SK-N-SH treated with all-trans-retinoic acid at 6 μM for 48 hours (cell line): ENCODE data around the gene C2CD4D.

ENCODE experiments used
- ATAC-seq: fragments of 200-7000 bp; cut with Tn5 transposase; 3 replicates; pipeline ENCODE4 v1.9.1; 2020; ENCODE audit warnings: mild to moderate bottlenecking, moderate library complexity
- ARNTL ChIP-seq: fragments of 450-650 bp; formaldehyde crosslinking; IDR thresholded peaks from 2 replicates; pipeline ENCODE4 v1.5.0; 2020; ENCODE audit warnings: low read depth, mild to moderate bottlenecking, moderate library complexity, borderline replicate concordance
- BACH2 ChIP-seq: fragments of 250-450 bp; sonication (Bioruptor Pico); IDR thresholded peaks from 2 replicates; pipeline ENCODE4 v1.9.0; 2021; ENCODE audit warnings: mild to moderate bottlenecking, borderline replicate concordance
- CSDC2 ChIP-seq: fragments of 250-450 bp; sonication (Bioruptor Pico); IDR thresholded peaks from 2 replicates; pipeline ENCODE4 v1.5.0; 2020; ENCODE audit warnings: mild to moderate bottlenecking, moderate library complexity
- ESRRG ChIP-seq: fragments of 250-450 bp; sonication (Bioruptor Pico); IDR thresholded peaks from 2 replicates; pipeline ENCODE4 v1.6.1; 2021; ENCODE audit warnings: mild to moderate bottlenecking
- GLIS3 ChIP-seq: fragments of 250-450 bp; sonication (Bioruptor Pico); IDR thresholded peaks from 2 replicates; pipeline ENCODE4 v1.5.0; 2020; ENCODE audit warnings: mild to moderate bottlenecking, moderate library complexity
- ISL1 ChIP-seq: fragments of 250-450 bp; sonication (Bioruptor Pico); IDR thresholded peaks from 2 replicates; pipeline ENCODE4 v2.1.2; 2022; ENCODE audit warnings: mild to moderate bottlenecking, moderate library complexity
- OSR1 ChIP-seq: fragments of 250-450 bp; sonication (Bioruptor Pico); IDR thresholded peaks from 2 replicates; pipeline ENCODE4 v1.8.0; 2022; ENCODE audit warnings: moderate library complexity, mild to moderate bottlenecking, inconsistent platforms
- PATZ1 ChIP-seq: fragments of 250-450 bp; sonication (Bioruptor Pico); IDR thresholded peaks from 2 replicates; pipeline ENCODE4 v1.8.0; 2020; ENCODE audit warnings: mild to moderate bottlenecking, moderate library complexity, borderline replicate concordance
- RARB ChIP-seq: fragments of 250-450 bp; sonication (Bioruptor Pico); IDR thresholded peaks from 2 replicates; pipeline ENCODE4 v1.8.0; 2021; ENCODE audit warnings: mild to moderate bottlenecking, moderate library complexity
- TCF4 ChIP-seq: fragments of 250-450 bp; sonication (Bioruptor Pico); IDR thresholded peaks from 2 replicates; pipeline ENCODE4 v1.8.0; 2021; ENCODE audit warnings: mild to moderate bottlenecking, moderate library complexity, borderline replicate concordance
- ZC3H10 ChIP-seq: fragments of 250-450 bp; sonication (Bioruptor Pico); IDR thresholded peaks from 2 replicates; pipeline ENCODE4 v1.5.1; 2021; ENCODE audit warnings: mild to moderate bottlenecking, moderate library complexity
- ZFP3 ChIP-seq: fragments of 250-450 bp; sonication (Bioruptor Pico); IDR thresholded peaks from 2 replicates; pipeline ENCODE4 v1.5.0; 2020; ENCODE audit warnings: mild to moderate bottlenecking, moderate library complexity
- ZFP30 ChIP-seq: fragments of 450-650 bp; formaldehyde crosslinking; IDR thresholded peaks from 2 replicates; pipeline ENCODE4 v1.5.0; 2022; ENCODE audit warnings: mild to moderate bottlenecking, moderate library complexity
- ZNF565 ChIP-seq: fragments of 450-650 bp; formaldehyde crosslinking; conservative IDR thresholded peaks from 2 replicates; pipeline ENCODE4 v1.5.0; 2020; ENCODE audit warnings: low read depth, mild to moderate bottlenecking, moderate library complexity
- ZNF70 ChIP-seq: fragments of 450-650 bp; formaldehyde crosslinking; IDR thresholded peaks from 2 replicates; pipeline ENCODE4 v1.5.0; 2020; ENCODE audit warnings: mild to moderate bottlenecking, moderate library complexity
- ZNF8 ChIP-seq: fragments of 450-650 bp; formaldehyde crosslinking; IDR thresholded peaks from 2 replicates; pipeline ENCODE4 v1.5.0; 2020; ENCODE audit warnings: mild to moderate bottlenecking, moderate library complexity
- TF ChIP-seq, protein P1 (sequence below): fragments of 250-450 bp; sonication (Bioruptor Pico); IDR thresholded peaks from 2 replicates; pipeline ENCODE4 v1.5.0; 2020; ENCODE audit warnings: mild to moderate bottlenecking, moderate library complexity
- TF ChIP-seq, protein P2 (sequence below): fragments of 250-450 bp; sonication (Bioruptor Pico); IDR thresholded peaks from 2 replicates; pipeline ENCODE4 v1.8.0; 2021; ENCODE audit warnings: low read depth, mild to moderate bottlenecking, moderate library complexity, borderline replicate concordance
- TF ChIP-seq, protein P3 (sequence below): fragments of 250-450 bp; sonication (Bioruptor Pico); IDR thresholded peaks from 2 replicates; pipeline ENCODE4 v1.5.1; 2020; ENCODE audit warnings: low read depth, mild to moderate bottlenecking, moderate library complexity

Gene C2CD4D

GRCh38 chr1:151862604-151863003 is 23.0 kb upstream of the C2CD4D start:
- no peak for ATAC-seq
- TF ChIP-seq ZFP3 = no peak
- no peak for TF ChIP-seq TCF4 (CRISPR knock-in tag)
- no peak for TF ChIP-seq BACH2 (CRISPR knock-in tag)
- no peak for TF ChIP-seq ZNF70 (CRISPR knock-in tag)

- TF ChIP-seq PATZ1 (CRISPR knock-in tag) (no peak), ZNF70 (CRISPR knock-in tag) (no peak)
- ATAC-seq = no peak
Observed at GRCh38 chr1:151860504-151861187, 21.0 kb upstream of the C2CD4D start.

- TF ChIP-seq ZNF565 (CRISPR knock-in tag) (no peak), RARB (CRISPR knock-in tag) (no peak), ZFP3 (no peak), CSDC2 (no peak), ZNF70 (CRISPR knock-in tag) (no peak), TCF4 (CRISPR knock-in tag) (no peak), ZFP30 (CRISPR knock-in tag) (no peak), OSR1 (no peak), ISL1 (no peak), ESRRG (CRISPR knock-in tag) (no peak), ZC3H10 (CRISPR knock-in tag) (no peak), BACH2 (CRISPR knock-in tag) (no peak), PATZ1 (CRISPR knock-in tag) (no peak), ZNF8 (CRISPR knock-in tag) (no peak), GLIS3 (no peak), ARNTL (CRISPR knock-in tag) (no peak)
- TF ChIP-seq, protein P1, sequence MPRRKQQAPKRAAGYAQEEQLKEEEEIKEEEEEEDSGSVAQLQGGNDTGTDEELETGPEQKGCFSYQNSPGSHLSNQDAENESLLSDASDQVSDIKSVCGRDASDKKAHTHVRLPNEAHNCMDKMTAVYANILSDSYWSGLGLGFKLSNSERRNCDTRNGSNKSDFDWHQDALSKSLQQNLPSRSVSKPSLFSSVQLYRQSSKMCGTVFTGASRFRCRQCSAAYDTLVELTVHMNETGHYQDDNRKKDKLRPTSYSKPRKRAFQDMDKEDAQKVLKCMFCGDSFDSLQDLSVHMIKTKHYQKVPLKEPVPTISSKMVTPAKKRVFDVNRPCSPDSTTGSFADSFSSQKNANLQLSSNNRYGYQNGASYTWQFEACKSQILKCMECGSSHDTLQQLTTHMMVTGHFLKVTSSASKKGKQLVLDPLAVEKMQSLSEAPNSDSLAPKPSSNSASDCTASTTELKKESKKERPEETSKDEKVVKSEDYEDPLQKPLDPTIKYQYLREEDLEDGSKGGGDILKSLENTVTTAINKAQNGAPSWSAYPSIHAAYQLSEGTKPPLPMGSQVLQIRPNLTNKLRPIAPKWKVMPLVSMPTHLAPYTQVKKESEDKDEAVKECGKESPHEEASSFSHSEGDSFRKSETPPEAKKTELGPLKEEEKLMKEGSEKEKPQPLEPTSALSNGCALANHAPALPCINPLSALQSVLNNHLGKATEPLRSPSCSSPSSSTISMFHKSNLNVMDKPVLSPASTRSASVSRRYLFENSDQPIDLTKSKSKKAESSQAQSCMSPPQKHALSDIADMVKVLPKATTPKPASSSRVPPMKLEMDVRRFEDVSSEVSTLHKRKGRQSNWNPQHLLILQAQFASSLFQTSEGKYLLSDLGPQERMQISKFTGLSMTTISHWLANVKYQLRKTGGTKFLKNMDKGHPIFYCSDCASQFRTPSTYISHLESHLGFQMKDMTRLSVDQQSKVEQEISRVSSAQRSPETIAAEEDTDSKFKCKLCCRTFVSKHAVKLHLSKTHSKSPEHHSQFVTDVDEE (CRISPR knock-in tag) = no peak
- TF ChIP-seq, protein P2, sequence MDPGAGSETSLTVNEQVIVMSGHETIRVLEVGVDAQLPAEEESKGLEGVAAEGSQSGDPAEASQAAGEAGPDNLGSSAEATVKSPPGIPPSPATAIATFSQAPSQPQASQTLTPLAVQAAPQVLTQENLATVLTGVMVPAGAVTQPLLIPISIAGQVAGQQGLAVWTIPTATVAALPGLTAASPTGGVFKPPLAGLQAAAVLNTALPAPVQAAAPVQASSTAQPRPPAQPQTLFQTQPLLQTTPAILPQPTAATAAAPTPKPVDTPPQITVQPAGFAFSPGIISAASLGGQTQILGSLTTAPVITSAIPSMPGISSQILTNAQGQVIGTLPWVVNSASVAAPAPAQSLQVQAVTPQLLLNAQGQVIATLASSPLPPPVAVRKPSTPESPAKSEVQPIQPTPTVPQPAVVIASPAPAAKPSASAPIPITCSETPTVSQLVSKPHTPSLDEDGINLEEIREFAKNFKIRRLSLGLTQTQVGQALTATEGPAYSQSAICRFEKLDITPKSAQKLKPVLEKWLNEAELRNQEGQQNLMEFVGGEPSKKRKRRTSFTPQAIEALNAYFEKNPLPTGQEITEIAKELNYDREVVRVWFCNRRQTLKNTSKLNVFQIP = no peak
- TF ChIP-seq, protein P3, sequence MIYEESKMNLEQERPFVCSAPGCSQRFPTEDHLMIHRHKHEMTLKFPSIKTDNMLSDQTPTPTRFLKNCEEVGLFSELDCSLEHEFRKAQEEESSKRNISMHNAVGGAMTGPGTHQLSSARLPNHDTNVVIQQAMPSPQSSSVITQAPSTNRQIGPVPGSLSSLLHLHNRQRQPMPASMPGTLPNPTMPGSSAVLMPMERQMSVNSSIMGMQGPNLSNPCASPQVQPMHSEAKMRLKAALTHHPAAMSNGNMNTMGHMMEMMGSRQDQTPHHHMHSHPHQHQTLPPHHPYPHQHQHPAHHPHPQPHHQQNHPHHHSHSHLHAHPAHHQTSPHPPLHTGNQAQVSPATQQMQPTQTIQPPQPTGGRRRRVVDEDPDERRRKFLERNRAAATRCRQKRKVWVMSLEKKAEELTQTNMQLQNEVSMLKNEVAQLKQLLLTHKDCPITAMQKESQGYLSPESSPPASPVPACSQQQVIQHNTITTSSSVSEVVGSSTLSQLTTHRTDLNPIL (CRISPR knock-in tag) = no peak
- ATAC-seq = no peak
Observed at GRCh38 chr1:151859891-151860293, 20.3 kb upstream of the C2CD4D start.
